ENCODE measurements around the gene TMEM242. TPM values are rescaled to one million over a fixed set of nuclear protein-coding genes. Genes with fewer than 3 reads are reported as not detected.

TMEM242 gene
- total RNA-seq, 2 experiments from 2014 or later: 8.1 to 8.6 TPM

GRCh38 chr6:157267109-157267611 is 56.2 kb downstream of the TMEM242 start:
- Mint-ChIP-seq H3K4me1 (ENCODE audit: low read depth) (no peaks in the 10 kb centered on the region), H3K27ac (no peak overlapping the region), H3K9me3 (peaks cover 8% of the 10 kb centered on the region), H3K4me3 (no peak overlapping the region), H3K36me3 (no peaks in the 10 kb centered on the region), H3K27me3 (no peaks in the 10 kb centered on the region)
- CTCF ChIA-PET: interaction anchor here (0.8 kb wide), 1 partner anchor 32 kb away, joined by 3 read pairs; no protein-coding TSS in a partner anchor
- no peak for DNase-seq
- intact Hi-C loops (cut with micrococcal nuclease): no loop called here
- POLR2A ChIA-PET: no interaction called here

DNA sequence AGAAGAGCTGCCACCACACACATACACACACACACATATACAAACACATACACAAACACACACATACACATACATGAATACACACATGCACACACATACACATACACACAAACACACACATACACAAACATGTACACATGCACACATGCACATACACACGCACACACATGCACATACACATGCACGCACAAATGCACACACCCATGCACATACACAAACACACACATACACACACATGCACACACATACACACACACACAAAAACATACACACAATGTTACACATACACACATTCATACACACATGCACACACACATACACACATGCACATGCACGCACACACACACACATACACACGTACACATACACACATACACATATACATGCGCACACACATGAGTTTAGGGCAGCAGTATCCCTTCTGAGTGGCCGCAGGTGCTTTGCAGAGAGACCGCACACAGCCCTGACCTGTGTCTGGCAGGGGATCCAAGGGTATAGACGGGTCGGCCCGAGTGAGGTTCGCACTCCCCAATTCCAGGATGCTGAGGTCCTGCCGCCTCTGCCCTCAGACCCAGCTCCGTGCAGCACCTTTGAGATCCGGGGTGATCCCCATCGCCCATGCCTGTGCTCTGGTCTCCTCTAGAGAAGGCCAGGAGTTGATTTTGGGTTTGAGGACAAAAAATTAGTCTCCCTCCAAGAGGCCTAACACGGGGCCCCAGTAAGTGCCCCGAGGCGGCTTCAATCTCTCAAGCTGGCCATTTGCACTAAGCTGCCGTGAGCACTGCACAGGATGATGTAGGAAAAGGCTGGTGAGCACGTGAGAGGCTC is 56.8 kb downstream of the TMEM242 start:
- no peaks in the 10 kb centered on the region for H3K27me3 Mint-ChIP-seq
- H3K4me1 Mint-ChIP-seq (ENCODE audit: low read depth): no peaks in the 10 kb centered on the region
- no peak overlapping the region for H3K4me3 Mint-ChIP-seq
- H3K27ac Mint-ChIP-seq: no peak overlapping the region
- intact Hi-C loops (cut with micrococcal nuclease): no loop called here
- ChIA-PET CTCF (interaction anchor here (0.8 kb wide), 1 partner anchor 31 kb away, joined by 3 read pairs; no protein-coding TSS in a partner anchor), POLR2A (no interaction called here)
- H3K36me3 Mint-ChIP-seq: no peaks in the 10 kb centered on the region
- peaks cover 8% of the 10 kb centered on the region for H3K9me3 Mint-ChIP-seq
- DNase-seq: no peak

DNA sequence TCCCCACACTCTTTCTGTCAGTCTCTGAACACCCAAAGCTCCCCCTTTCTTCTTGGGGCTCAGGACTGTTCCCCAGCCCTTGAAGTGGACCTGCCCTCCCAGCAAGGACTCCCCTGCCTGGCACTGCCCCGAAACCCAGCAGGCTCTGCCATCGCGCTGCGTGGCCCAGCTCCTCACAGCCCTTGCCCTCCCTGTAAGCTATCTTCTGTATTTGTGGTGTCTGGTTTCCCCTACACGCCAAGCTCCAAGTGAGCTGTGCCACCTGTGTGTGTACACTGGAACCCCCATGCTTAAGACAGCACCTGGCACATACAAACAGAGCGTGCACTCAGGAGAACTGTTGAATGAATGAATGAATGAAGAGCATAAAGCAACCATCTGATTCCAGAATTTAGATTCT is 57.7 kb downstream of the TMEM242 start:
- peaks cover 8% of the 10 kb centered on the region for H3K9me3 Mint-ChIP-seq
- intact Hi-C loops (cut with micrococcal nuclease): no loop called here
- DNase-seq: no peak
- CTCF ChIA-PET: interaction anchor here (0.6 to 0.7 kb wide), 2 partner anchors 30 to 586 kb away, joined by 3 read pairs; no protein-coding TSS in a partner anchor
- POLR2A ChIA-PET: no interaction called here
- H3K4me1 Mint-ChIP-seq (ENCODE audit: low read depth): no peaks in the 10 kb centered on the region
- H3K27me3 Mint-ChIP-seq: no peaks in the 10 kb centered on the region
- H3K27ac Mint-ChIP-seq: no peak overlapping the region
- H3K36me3 Mint-ChIP-seq: no peaks in the 10 kb centered on the region
- H3K4me3 Mint-ChIP-seq: no peak overlapping the region

GRCh38 chr6:157265186-157265585 is 58.1 kb downstream of the TMEM242 start:
- H3K27me3 Mint-ChIP-seq: no peaks in the 10 kb centered on the region
- no peak for DNase-seq
- POLR2A ChIA-PET: no interaction called here
- H3K4me3 Mint-ChIP-seq: no peak overlapping the region
- intact Hi-C loops (cut with micrococcal nuclease): no loop called here
- no peaks in the 10 kb centered on the region for H3K4me1 Mint-ChIP-seq (ENCODE audit: low read depth)
- H3K36me3 Mint-ChIP-seq: no peaks in the 10 kb centered on the region
- CTCF ChIA-PET: interaction anchor here (0.6 to 0.7 kb wide), 2 partner anchors 30 to 586 kb away, joined by 3 read pairs; no protein-coding TSS in a partner anchor
- H3K9me3 Mint-ChIP-seq: peaks cover 3% of the 10 kb centered on the region
- H3K27ac Mint-ChIP-seq: no peak overlapping the region

- Mint-ChIP-seq H3K27me3 (no peaks in the 10 kb centered on the region), H3K4me3 (no peak overlapping the region), H3K4me1 (ENCODE audit: low read depth) (peaks cover 3% of the 10 kb centered on the region), H3K36me3 (no peaks in the 10 kb centered on the region), H3K9me3 (no peaks in the 10 kb centered on the region), H3K27ac (no peak overlapping the region)
- intact Hi-C loops (cut with micrococcal nuclease): no loop called here
- ChIA-PET POLR2A (no interaction called here), CTCF (no interaction called here)
- DNase-seq: no peak
Observed at GRCh38 chr6:157264701-157265100, 58.6 kb downstream of the TMEM242 start.

- no peak overlapping the region for H3K4me3 Mint-ChIP-seq
- no peak for DNase-seq
- H3K9me3 Mint-ChIP-seq: no peaks in the 10 kb centered on the region
- intact Hi-C loops (cut with micrococcal nuclease): no loop called here
- no peak overlapping the region for H3K27ac Mint-ChIP-seq
- CTCF ChIA-PET: interaction anchor here (1.3 to 1.7 kb wide), 2 partner anchors 11 to 28 kb away, joined by 4 to 5 read pairs; no protein-coding TSS in a partner anchor
- H3K27me3 Mint-ChIP-seq: no peaks in the 10 kb centered on the region
- H3K36me3 Mint-ChIP-seq: no peaks in the 10 kb centered on the region
- H3K4me1 Mint-ChIP-seq (ENCODE audit: low read depth): peaks cover 6% of the 10 kb centered on the region
- POLR2A ChIA-PET: no interaction called here
Observed at GRCh38 chr6:157263881-157264397, 59.4 kb downstream of the TMEM242 start.

- ChIA-PET CTCF (interaction anchor here (1.3 to 1.7 kb wide), 2 partner anchors 12 to 28 kb away, joined by 4 to 5 read pairs; no protein-coding TSS in a partner anchor), POLR2A (interaction anchor here (0.7 kb wide), 1 partner anchor 25 kb away, joined by 3 read pairs; no protein-coding TSS in a partner anchor)
Observed at GRCh38 chr6:157263146-157263545, 60.2 kb downstream of the TMEM242 start.

DNA sequence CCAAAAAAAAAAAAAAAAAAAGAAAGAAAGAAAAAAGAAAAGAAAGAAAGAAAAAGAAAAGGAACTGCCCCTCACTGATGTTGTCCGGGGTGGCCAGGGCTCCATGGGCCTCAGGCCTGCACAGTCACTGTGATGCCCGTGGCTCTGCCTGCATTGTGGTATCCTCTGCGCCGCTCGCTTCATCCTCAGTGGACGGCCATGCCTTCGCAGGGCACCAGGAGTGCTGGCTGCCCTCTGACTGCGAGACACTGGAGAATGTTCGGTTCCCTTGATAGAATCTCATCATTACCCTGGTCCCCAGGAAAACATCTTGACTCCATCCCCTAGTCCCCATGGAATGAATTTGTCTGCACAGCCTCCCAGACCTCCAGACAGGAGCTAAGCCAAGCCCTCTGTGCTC is 61.7 kb downstream of the TMEM242 start:
- peaks cover 6% of the 10 kb centered on the region for H3K4me1 Mint-ChIP-seq (ENCODE audit: low read depth)
- POLR2A ChIA-PET: no interaction called here
- intact Hi-C loops (cut with micrococcal nuclease): no loop called here
- no peak overlapping the region for H3K27ac Mint-ChIP-seq
- no peaks in the 10 kb centered on the region for H3K36me3 Mint-ChIP-seq
- CTCF ChIA-PET: no interaction called here
- DNase-seq: no peak
- no peaks in the 10 kb centered on the region for H3K27me3 Mint-ChIP-seq
- no peaks in the 10 kb centered on the region for H3K9me3 Mint-ChIP-seq
- H3K4me3 Mint-ChIP-seq: no peak overlapping the region

More at GRCh38 chr6:157263146-157263545, 60.2 kb downstream of the TMEM242 start:
- Mint-ChIP-seq H3K4me1 (ENCODE audit: low read depth) (peaks cover 6% of the 10 kb centered on the region), H3K36me3 (no peaks in the 10 kb centered on the region), H3K27me3 (no peaks in the 10 kb centered on the region), H3K4me3 (no peak overlapping the region), H3K27ac (no peak overlapping the region), H3K9me3 (no peaks in the 10 kb centered on the region)
- DNase-seq: no peak
- intact Hi-C loops (cut with micrococcal nuclease): no loop called here

GRCh38 chr6:157260735-157261410 is 62.4 kb downstream of the TMEM242 start:
- no peak overlapping the region for H3K27ac Mint-ChIP-seq

GRCh38 chr6:157259443-157259842 is 63.9 kb downstream of the TMEM242 start:
- Mint-ChIP-seq H3K36me3 (no peaks in the 10 kb centered on the region), H3K4me3 (no peak overlapping the region), H3K4me1 (ENCODE audit: low read depth) (peaks cover 6% of the 10 kb centered on the region), H3K9me3 (no peaks in the 10 kb centered on the region), H3K27ac (no peak overlapping the region), H3K27me3 (no peaks in the 10 kb centered on the region)
- POLR2A ChIA-PET: no interaction called here
- intact Hi-C loops (cut with micrococcal nuclease): no loop called here
- DNase-seq: no peak
- CTCF ChIA-PET: no interaction called here

More at GRCh38 chr6:157260735-157261410, 62.4 kb downstream of the TMEM242 start:
- DNase-seq: no peak
- no peaks in the 10 kb centered on the region for H3K27me3 Mint-ChIP-seq
- intact Hi-C loops (cut with micrococcal nuclease): no loop called here
- no peaks in the 10 kb centered on the region for H3K36me3 Mint-ChIP-seq
- POLR2A ChIA-PET: no interaction called here
- H3K4me3 Mint-ChIP-seq: no peak overlapping the region
- no peaks in the 10 kb centered on the region for H3K9me3 Mint-ChIP-seq
- peaks cover 6% of the 10 kb centered on the region for H3K4me1 Mint-ChIP-seq (ENCODE audit: low read depth)
- CTCF ChIA-PET: interaction anchor here (1.1 kb wide), 1 partner anchor 25 kb away, joined by 4 read pairs; no protein-coding TSS in a partner anchor

- H3K36me3 Mint-ChIP-seq: no peaks in the 10 kb centered on the region
- H3K9me3 Mint-ChIP-seq: no peaks in the 10 kb centered on the region
- no peak overlapping the region for H3K4me3 Mint-ChIP-seq
- H3K27me3 Mint-ChIP-seq: no peaks in the 10 kb centered on the region
- ChIA-PET CTCF (no interaction called here), POLR2A (no interaction called here)
- H3K4me1 Mint-ChIP-seq (ENCODE audit: low read depth): peaks cover 8% of the 10 kb centered on the region
- H3K27ac Mint-ChIP-seq: no peak overlapping the region
- peak; percentile 36 for DNase-seq
- intact Hi-C loops (cut with micrococcal nuclease): no loop called here
Observed at GRCh38 chr6:157258878-157259277, 64.4 kb downstream of the TMEM242 start.

DNA sequence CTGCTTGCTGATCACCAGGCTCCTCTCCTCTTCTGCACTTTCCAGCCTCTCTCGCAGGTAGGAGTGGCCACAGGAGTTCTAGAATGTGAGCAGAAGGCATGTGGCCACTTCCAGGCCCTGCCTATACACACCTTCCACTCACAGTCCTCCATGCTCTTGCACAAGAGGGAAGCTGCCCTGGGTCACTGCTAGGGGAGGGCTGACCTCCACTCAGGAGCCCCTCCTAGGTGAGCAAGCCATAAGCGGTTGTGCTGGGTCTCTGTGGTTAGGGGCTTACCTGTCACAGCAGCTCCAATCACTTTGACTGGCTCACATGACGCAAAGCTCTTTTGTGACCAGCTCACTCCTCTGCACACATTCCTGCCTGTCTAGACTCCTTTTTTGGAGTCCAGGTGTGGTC is 68.2 kb downstream of the TMEM242 start:
- ChIA-PET CTCF (no interaction called here), POLR2A (no interaction called here)
- intact Hi-C loops (cut with micrococcal nuclease): no loop called here
- peaks cover 8% of the 10 kb centered on the region for H3K4me1 Mint-ChIP-seq (ENCODE audit: low read depth)
- H3K27me3 Mint-ChIP-seq: no peaks in the 10 kb centered on the region
- no peaks in the 10 kb centered on the region for H3K36me3 Mint-ChIP-seq
- H3K4me3 Mint-ChIP-seq: no peak overlapping the region
- no peak for DNase-seq
- no peak overlapping the region for H3K27ac Mint-ChIP-seq
- H3K9me3 Mint-ChIP-seq: no peaks in the 10 kb centered on the region

All from activated CD4-positive, alpha-beta memory T cell treated with anti-CD3 and anti-CD28 coated beads for 36 hours (primary cell).